Measurements from ENCODE around the gene PRR33.
"Not testable (repeated sequence)": the region's sequence is repeated elsewhere in the genome, so short reads cannot be mapped to it uniquely, and the experiment has no call there.

Gene PRR33

GRCh38 chr11:1891831-1892115 lies at the start of gene PRR33:
Gene PRR33, minus strand, starts transcription at chr11:1891895. Its CDS starts 1,311 bp downstream, at chr11:1890584.
- Histone ChIP-seq H3K27me3 (replicated peaks; ENCODE audit: control insufficient read depth, insufficient read depth, low read length) (no peaks in the 10 kb centered on the region), H3K4me3 (replicated peaks; ENCODE audit: low read depth, low read length) (no peak within 1 kb of the TSS), H3K36me3 (ENCODE audit: control insufficient read depth, insufficient read depth, low read length) (peaks cover 19% of the 10 kb centered on the region)
- DNase-seq (ENCODE audit: extremely low read depth, insufficient read length), result no peak
- no peak for TF ChIP-seq CTCF (IDR thresholded peaks at IDR 0.05; ENCODE audit: insufficient read depth, low read length, poor library complexity, severe bottlenecking)

- H3K27me3 ChIP-seq (replicated peaks; ENCODE audit: control insufficient read depth, insufficient read depth, low read length); H3K36me3 ChIP-seq (ENCODE audit: control insufficient read depth, insufficient read depth, low read length); H3K4me3 ChIP-seq (replicated peaks; ENCODE audit: low read depth, low read length); DNase-seq (ENCODE audit: extremely low read depth, insufficient read length): not testable (repeated sequence)
Observed at GRCh38 chr11:1939788-1940187, 48.1 kb upstream of the PRR33 start.

GRCh38 chr11:1939006-1939625 lies 47.4 kb upstream of the PRR33 start:
- no peaks in the 10 kb centered on the region for H3K36me3 ChIP-seq (ENCODE audit: control insufficient read depth, insufficient read depth, low read length)
- no peaks in the 10 kb centered on the region; the same call in 1 of the 2 replicates for H3K27me3 ChIP-seq (replicated peaks; ENCODE audit: control insufficient read depth, insufficient read depth, low read length)
- H3K4me3 ChIP-seq (replicated peaks; ENCODE audit: low read depth, low read length), result no peak overlapping the region
- TF ChIP-seq CTCF (IDR thresholded peaks at IDR 0.05; ENCODE audit: insufficient read depth, low read length, poor library complexity, severe bottlenecking), result no peak
- DNase-seq (ENCODE audit: extremely low read depth, insufficient read length), result no peak

GRCh38 chr11:1938343-1939005 lies 46.8 kb upstream of the PRR33 start:
- no peak overlapping the region for H3K4me3 ChIP-seq (replicated peaks; ENCODE audit: low read depth, low read length)
- H3K36me3 ChIP-seq (ENCODE audit: control insufficient read depth, insufficient read depth, low read length), result no peaks in the 10 kb centered on the region
- H3K27me3 ChIP-seq (replicated peaks; ENCODE audit: control insufficient read depth, insufficient read depth, low read length), result no peaks in the 10 kb centered on the region; the same call in 1 of the 2 replicates
- TF ChIP-seq CTCF (IDR thresholded peaks at IDR 0.05; ENCODE audit: insufficient read depth, low read length, poor library complexity, severe bottlenecking), result no peak
- DNase-seq (ENCODE audit: extremely low read depth, insufficient read length), result no peak

GRCh38 chr11:1937616-1938342 lies 46.1 kb upstream of the PRR33 start:
- Histone ChIP-seq H3K36me3 (ENCODE audit: control insufficient read depth, insufficient read depth, low read length) (no peaks in the 10 kb centered on the region), H3K27me3 (replicated peaks; ENCODE audit: control insufficient read depth, insufficient read depth, low read length) (no peaks in the 10 kb centered on the region; the same call in 1 of the 2 replicates), H3K4me3 (replicated peaks; ENCODE audit: low read depth, low read length) (no peak overlapping the region)
- TF ChIP-seq CTCF (IDR thresholded peaks at IDR 0.05; ENCODE audit: insufficient read depth, low read length, poor library complexity, severe bottlenecking), result no peak
- no peak for DNase-seq (ENCODE audit: extremely low read depth, insufficient read length)

All from GM06990 (cell line).